Neuronal stem cell (in vitro differentiated cells): Measurements from ENCODE around the gene GRID2IP.
A peak's percentile ranks its signal among the peaks of the same experiment; 100 is the strongest.

Experiments
- DNase-seq: peaks from one replicate; pipeline ENCODE4 v3.0.0-alpha.2; 2013; ENCODE audit warnings: low spot score
- H2AFZ ChIP-seq: one replicate; pipeline ENCODE4 v1.6.1; 2013; ENCODE audit warnings: mild to moderate bottlenecking, low read length, inconsistent platforms
- H2AK5ac ChIP-seq: 2 replicates; pipeline ENCODE4 v1.6.1; 2013; ENCODE audit warnings: low read depth, mild to moderate bottlenecking, inconsistent platforms, low read length, moderate library complexity, mixed read lengths
- H2BK120ac ChIP-seq: 2 replicates; pipeline ENCODE4 v1.6.1; 2013; ENCODE audit warnings: low read depth, mild to moderate bottlenecking, inconsistent platforms, low read length, moderate library complexity, mixed read lengths
- H2BK12ac ChIP-seq: one replicate; pipeline ENCODE4 v1.6.1; 2013; ENCODE audit warnings: low read length, inconsistent platforms
- H2BK15ac ChIP-seq: 2 replicates; pipeline ENCODE4 v1.6.1; 2013; ENCODE audit warnings: mild to moderate bottlenecking, low read length, inconsistent platforms, mixed read lengths
- H2BK5ac ChIP-seq: one replicate; pipeline ENCODE4 v1.6.1; 2013; ENCODE audit warnings: inconsistent platforms, mild to moderate bottlenecking, low read length, moderate library complexity
- H3K14ac ChIP-seq: one replicate; pipeline ENCODE4 v1.6.1; 2013; ENCODE audit warnings: low read length, inconsistent platforms
- H3K18ac ChIP-seq: 2 replicates; pipeline ENCODE4 v1.6.1; 2013; ENCODE audit warnings: low read length, inconsistent platforms
- H3K23ac ChIP-seq: 2 replicates; pipeline ENCODE4 v1.6.1; 2013; ENCODE audit warnings: low read depth, mild to moderate bottlenecking, mixed read lengths, low read length, inconsistent platforms; ENCODE audit not compliant: poor library complexity
- H3K27ac ChIP-seq: replicated peaks from 3 replicates; pipeline ENCODE4 v1.5.1; 2013; ENCODE audit warnings: low read length, inconsistent platforms
- H3K27me3 ChIP-seq, 3 experiments: 2 replicates each; pipeline ENCODE4 v1.6.1; 2013; ENCODE audit warnings: low read length in 3 of 3, mild to moderate bottlenecking in 2 of 3, inconsistent platforms in 1 of 3, low read depth in 1 of 3, mixed read lengths in 1 of 3, moderate library complexity in 1 of 3; ENCODE audit not compliant: control insufficient read depth in 3 of 3, insufficient read depth in 3 of 3
- H3K36me3 ChIP-seq, 2 donors: replicated peaks in 1 of 2; 2 replicates each; pipeline ENCODE4 v1.6.1; 2013; ENCODE audit warnings: low read length in 2 of 2; ENCODE audit not compliant: control insufficient read depth in 2 of 2, insufficient read depth in 2 of 2
- H3K4ac ChIP-seq: 2 replicates; pipeline ENCODE4 v1.6.1; 2013; ENCODE audit warnings: inconsistent platforms, mild to moderate bottlenecking, low read length, moderate library complexity
- H3K4me1 ChIP-seq, 2 donors: 1 replicate in 1 of 2; 2 replicates in 1 of 2; pipeline ENCODE4 v1.6.1; 2013; ENCODE audit warnings: low read length in 2 of 2, low read depth in 1 of 2; ENCODE audit not compliant: control insufficient read depth in 2 of 2, insufficient read depth in 1 of 2
- H3K4me2 ChIP-seq: one replicate; pipeline ENCODE4 v1.6.1; 2013; ENCODE audit warnings: mild to moderate bottlenecking, low read length, inconsistent platforms; ENCODE audit not compliant: insufficient read depth, poor library complexity, severe bottlenecking
- H3K4me3 ChIP-seq, 2 donors: 2 replicates each; pipeline ENCODE4 v1.5.1; 2013; ENCODE audit warnings: low read length in 2 of 2, mild to moderate bottlenecking in 2 of 2, inconsistent platforms in 1 of 2, moderate library complexity in 1 of 2
- H3K79me1 ChIP-seq: one replicate; pipeline ENCODE4 v1.6.1; 2013; ENCODE audit warnings: low read depth, mild to moderate bottlenecking, inconsistent platforms, low read length, moderate library complexity
- H3K9ac ChIP-seq: one replicate; pipeline ENCODE4 v1.6.1; 2013; ENCODE audit warnings: mild to moderate bottlenecking, low read depth, low read length, inconsistent platforms; ENCODE audit not compliant: poor library complexity
- H3K9me3 ChIP-seq, 2 donors: replicated peaks in 1 of 2; 2 replicates each; pipeline versions ENCODE3 to v1.6.1; 2013; ENCODE audit warnings: low read length in 2 of 2, mild to moderate bottlenecking in 2 of 2, inconsistent platforms in 1 of 2, low read depth in 1 of 2, mixed read lengths in 1 of 2, moderate library complexity in 1 of 2; ENCODE audit not compliant: control insufficient read depth in 2 of 2, insufficient read depth in 1 of 2
- H4K8ac ChIP-seq: one replicate; pipeline ENCODE4 v1.6.1; 2013; ENCODE audit warnings: low read depth, mild to moderate bottlenecking, inconsistent platforms, low read length, moderate library complexity
- H4K91ac ChIP-seq: one replicate; pipeline ENCODE4 v1.6.1; 2013; ENCODE audit warnings: low read length, low read depth, mild to moderate bottlenecking, inconsistent platforms; ENCODE audit not compliant: poor library complexity
- WGBS, 2 donors: extraction: QIAGEN DNeasy Blood & Tissue Kit; methylation state at CpG; one replicate each; pipeline ENCODE4 v1.1.7; 2013; ENCODE audit warnings: missing lambda C conversion rate in 2 of 2, mixed read lengths in 1 of 2; ENCODE audit not compliant: insufficient read length in 2 of 2, insufficient replicate concordance in 1 of 2; ENCODE audit errors: extremely low coverage in 2 of 2; 5-methylcytosine and 5-hydroxymethylcytosine counted together

The GRID2IP gene

GRCh38 chr7:6531492-6532279, 19.6 kb downstream of the GRID2IP start:
- no peak for DNase-seq
- Histone ChIP-seq H4K91ac (no peak overlapping the region), H3K27ac (no peak overlapping the region), H3K9ac (no peak overlapping the region), H2BK12ac (no peak overlapping the region), H4K8ac (no peak overlapping the region), H3K23ac (no peak overlapping the region), H3K14ac (peak overlapping the region; percentile 27), H2BK120ac (no peak overlapping the region), H3K36me3 (no peaks in the 10 kb centered on the region), H3K4ac (no peak overlapping the region), H3K4me2 (peak overlapping the region; percentile 81), H2BK5ac (no peak overlapping the region), H2AFZ (peak overlapping the region; percentile 96), H3K9me3 (peaks cover 0 to 3% of the 10 kb centered on the region in 2 donors), H3K4me3 (peak overlapping the region; percentile 35 to 69), H3K18ac (peak overlapping the region; percentile 70), H3K27me3 (peaks cover 17 to 85% (median 76%) of the 10 kb centered on the region in 3 experiments), H2BK15ac (no peak overlapping the region), H3K4me1 (peaks cover 0 to 4% of the 10 kb centered on the region in 2 donors), H2AK5ac (peak overlapping the region; percentile 23), H3K79me1 (peaks cover 2% of the 10 kb centered on the region)
- no CpG with 5 or more reads among the region's 19 CpGs for WGBS, 2 donors

DNA sequence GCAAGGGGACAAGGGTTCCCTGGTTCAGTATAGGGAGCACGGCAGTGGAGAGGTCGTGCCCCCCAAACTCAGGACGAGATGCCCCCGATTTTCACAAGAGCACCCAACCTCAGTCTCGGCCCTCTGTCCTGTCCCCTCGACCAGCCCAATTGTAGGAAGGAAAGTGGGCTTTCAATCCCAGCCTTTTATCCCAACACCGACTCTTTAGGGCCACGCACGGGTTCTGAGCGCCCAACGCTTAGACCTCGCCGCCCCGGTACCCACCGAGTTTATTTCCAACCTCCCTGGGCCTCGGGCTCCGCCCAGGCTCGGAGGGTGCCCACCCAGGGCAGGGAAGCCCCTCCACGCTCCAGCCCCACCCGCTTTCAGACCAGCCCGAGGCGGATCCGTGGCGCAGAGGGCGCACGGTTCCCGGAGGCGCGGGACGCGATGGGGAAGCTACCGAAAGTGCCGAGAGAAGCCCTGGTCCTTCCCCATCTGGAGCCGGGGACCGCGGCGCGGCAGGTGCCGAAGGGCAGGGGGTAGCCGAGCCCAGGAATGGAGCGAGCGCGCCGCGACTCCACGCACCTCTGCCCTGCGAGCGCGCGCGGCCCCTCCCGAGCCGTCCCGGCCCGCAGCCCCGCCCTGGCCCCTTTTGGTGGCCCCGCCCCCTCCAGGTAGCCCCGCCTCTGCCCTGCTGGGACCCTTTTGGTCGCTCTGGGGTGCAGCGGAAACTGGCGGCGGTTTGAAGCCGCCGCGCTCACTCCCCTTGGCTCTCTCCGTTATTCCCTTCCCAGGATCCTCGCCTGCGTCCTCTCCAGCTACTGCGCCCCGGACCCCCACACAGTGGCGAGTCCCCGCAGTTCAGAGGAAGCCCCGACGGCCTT, 20.4 kb downstream of the GRID2IP start:
- Histone ChIP-seq H3K4me1 (peaks cover 0 to 4% of the 10 kb centered on the region in 2 donors), H2BK12ac (no peak overlapping the region), H3K27ac (no peak overlapping the region), H2BK15ac (peak overlapping the region; percentile 92), H2BK120ac (no peak overlapping the region), H3K14ac (peak overlapping the region; percentile 49), H3K4me3 (peak overlapping the region; percentile 35 to 86), H3K27me3 (peaks cover 18 to 90% (median 76%) of the 10 kb centered on the region in 3 experiments), H3K4me2 (peak overlapping the region; percentile 81), H4K8ac (no peak overlapping the region), H3K9me3 (peaks cover 0 to 2% of the 10 kb centered on the region in 2 donors), H3K79me1 (peaks cover 2% of the 10 kb centered on the region), H2AFZ (peak overlapping the region; percentile 96), H3K4ac (no peak overlapping the region), H3K9ac (peak overlapping the region; percentile 83), H4K91ac (no peak overlapping the region), H2AK5ac (no peak overlapping the region), H2BK5ac (peak overlapping the region; percentile 60), H3K18ac (peak overlapping the region; percentile 70), H3K36me3 (no peaks in the 10 kb centered on the region), H3K23ac (peak overlapping the region; percentile 25)
- no CpG with 5 or more reads among the region's 74 CpGs for WGBS, 2 donors
- no peak for DNase-seq

DNA sequence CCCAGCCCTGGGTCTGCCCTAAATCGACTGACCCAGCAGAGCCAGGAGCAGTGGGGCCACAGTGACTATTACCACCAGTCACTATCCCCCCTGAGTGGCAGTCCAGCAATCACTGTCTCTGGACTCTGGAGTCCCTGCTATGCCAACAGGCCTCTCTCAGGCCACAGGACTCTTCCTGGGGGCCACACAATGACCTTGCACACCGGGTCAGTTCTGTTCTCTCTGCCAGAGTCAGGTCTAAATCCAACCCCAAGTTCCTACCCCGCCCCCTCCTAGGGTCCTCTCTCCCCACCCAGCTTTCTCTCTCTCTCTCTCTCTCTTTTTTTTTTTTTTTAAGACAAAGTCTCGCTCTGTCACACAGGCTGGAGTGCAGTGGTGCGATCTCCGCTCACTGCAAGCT, 21.6 kb downstream of the GRID2IP start:
- H3K27me3 ChIP-seq, result peaks cover 18 to 89% (median 73%) of the 10 kb centered on the region in 3 experiments
- no peak overlapping the region for H4K8ac ChIP-seq
- H3K27ac ChIP-seq, result no peak overlapping the region
- no peak overlapping the region for H2BK5ac ChIP-seq
- H2BK15ac ChIP-seq, result no peak overlapping the region
- peaks cover 0 to 4% of the 10 kb centered on the region in 2 donors for H3K4me1 ChIP-seq
- H3K9ac ChIP-seq, result no peak overlapping the region
- peak overlapping the region; percentile 16 for H2BK12ac ChIP-seq
- DNase-seq, result no peak
- H3K4me3 ChIP-seq, result no peak overlapping the region
- H3K36me3 ChIP-seq, result no peaks in the 10 kb centered on the region
- H3K23ac ChIP-seq, result no peak overlapping the region
- H4K91ac ChIP-seq, result no peak overlapping the region
- peak overlapping the region; percentile 47 for H3K14ac ChIP-seq
- no peak overlapping the region for H2BK120ac ChIP-seq
- no CpG with 5 or more reads among the region's 6 CpGs for WGBS, 2 donors
- H2AFZ ChIP-seq, result no peak overlapping the region
- no peaks in the 10 kb centered on the region for H3K79me1 ChIP-seq
- H3K4me2 ChIP-seq, result no peak overlapping the region
- peak overlapping the region; percentile 93 for H2AK5ac ChIP-seq
- H3K9me3 ChIP-seq, result no peaks in the 10 kb centered on the region
- no peak overlapping the region for H3K4ac ChIP-seq
- no peak overlapping the region for H3K18ac ChIP-seq
